Measurements from ENCODE around the gene GET3. TPM values are rescaled to one million over a fixed set of nuclear protein-coding genes. Genes with fewer than 3 reads are reported as not detected.

GET3 gene
- total and polyA plus RNA-seq, 7 experiments from 2014 or later: 22.6 to 60.3 (median 32.0) TPM

- ATAC-seq (no peak), DNase-seq (no peak)
- Histone ChIP-seq H3K36me3 (ENCODE audit: control insufficient read depth in 2 of 3, insufficient read depth in 3 of 3, low read length in 3 of 3) (peaks cover 0 to 66% (median 11%) of the 10 kb centered on the region in 3 experiments), H3K4me1 (ENCODE audit: control insufficient read depth in 2 of 2, insufficient read depth in 2 of 2, low read length in 2 of 2) (peaks cover 5% of the 10 kb centered on the region in 2 donors), H3K4me3 (ENCODE audit: low read length) (no peak overlapping the region), H3K9me3 (ENCODE audit: control insufficient read depth in 2 of 3, low read length in 3 of 3) (no peaks in the 10 kb centered on the region), H3K27me3 (ENCODE audit: control insufficient read depth in 2 of 2, insufficient read depth in 2 of 2, low read length in 2 of 2) (no peaks in the 10 kb centered on the region), H3K27ac (ENCODE audit: low read depth, low read length) (no peak overlapping the region)
- H3K9me3 Mint-ChIP-seq: no peaks in the 10 kb centered on the region
- CTCF ChIA-PET: no interaction called here
- H3K36me3 Mint-ChIP-seq: peaks cover 0 to 24% (median 4%) of the 10 kb centered on the region in 5 donors
- H3K4me1 Mint-ChIP-seq: peaks cover 0 to 11% (median 7%) of the 10 kb centered on the region in 7 donors
- no peaks in the 10 kb centered on the region for H3K27me3 Mint-ChIP-seq
- intact Hi-C loops (cut with micrococcal nuclease): no loop called here
- POLR2A ChIA-PET: interaction anchor here (0.5 kb wide), 1 partner anchor 531 kb away, joined by 3 read pairs; no protein-coding TSS in a partner anchor
- H3K27ac Mint-ChIP-seq: peak overlapping the region in 1 of 9 donors; percentile 56
- H3K4me3 Mint-ChIP-seq: no peak overlapping the region
These were observed 35.6 kb upstream of the GET3 start for GRCh38 chr19:12701596-12702282.

- H3K4me1 Mint-ChIP-seq: peaks cover 0 to 7% (median 3%) of the 10 kb centered on the region in 7 donors
- Histone ChIP-seq H3K27me3 (ENCODE audit: control insufficient read depth in 2 of 2, insufficient read depth in 2 of 2, low read length in 2 of 2) (no peaks in the 10 kb centered on the region), H3K9me3 (ENCODE audit: control insufficient read depth in 2 of 3, low read length in 3 of 3) (no peaks in the 10 kb centered on the region), H3K27ac (ENCODE audit: low read depth, low read length) (no peak overlapping the region), H3K4me1 (ENCODE audit: control insufficient read depth in 2 of 2, insufficient read depth in 2 of 2, low read length in 2 of 2) (no peaks in the 10 kb centered on the region), H3K4me3 (ENCODE audit: low read length) (no peak overlapping the region), H3K36me3 (ENCODE audit: control insufficient read depth in 2 of 3, insufficient read depth in 3 of 3, low read length in 3 of 3) (peaks cover 0 to 73% (median 11%) of the 10 kb centered on the region in 3 experiments)
- CTCF ChIA-PET: interaction anchor here (0.6 kb wide), 1 partner anchor 39 kb away, joined by 5 read pairs; no protein-coding TSS in a partner anchor
- peaks cover 0 to 25% (median 4%) of the 10 kb centered on the region in 5 donors for H3K36me3 Mint-ChIP-seq
- POLR2A ChIA-PET: no interaction called here
- ATAC-seq (no peak), DNase-seq (no peak)
- H3K27me3 Mint-ChIP-seq: no peaks in the 10 kb centered on the region
- intact Hi-C loops (cut with micrococcal nuclease): no loop called here
- peak overlapping the region in 1 of 9 donors; percentile 19 for H3K27ac Mint-ChIP-seq
- H3K9me3 Mint-ChIP-seq: no peaks in the 10 kb centered on the region
- no peak overlapping the region for H3K4me3 Mint-ChIP-seq
These were observed 34.3 kb upstream of the GET3 start for GRCh38 chr19:12703046-12703445.

- Mint-ChIP-seq H3K4me3 (no peak overlapping the region), H3K4me1 (peaks cover 0 to 4% (median 0%) of the 10 kb centered on the region in 7 donors), H3K27me3 (no peaks in the 10 kb centered on the region), H3K27ac (no peak overlapping the region), H3K36me3 (peaks cover 0 to 26% (median 4%) of the 10 kb centered on the region in 5 donors), H3K9me3 (no peaks in the 10 kb centered on the region)
- ChIA-PET CTCF (no interaction called here), POLR2A (interaction anchor here (1.4 kb wide), 1 partner anchor 8 kb away, joined by 3 read pairs; the partner anchor contains the start of gene FBXW9)
- Histone ChIP-seq H3K9me3 (ENCODE audit: control insufficient read depth in 2 of 3, low read length in 3 of 3) (no peaks in the 10 kb centered on the region), H3K4me1 (ENCODE audit: control insufficient read depth in 2 of 2, insufficient read depth in 2 of 2, low read length in 2 of 2) (no peaks in the 10 kb centered on the region), H3K27me3 (ENCODE audit: control insufficient read depth in 2 of 2, insufficient read depth in 2 of 2, low read length in 2 of 2) (no peaks in the 10 kb centered on the region), H3K27ac (ENCODE audit: low read depth, low read length) (no peak overlapping the region), H3K36me3 (ENCODE audit: control insufficient read depth in 2 of 3, insufficient read depth in 3 of 3, low read length in 3 of 3) (peaks cover 0 to 85% (median 12%) of the 10 kb centered on the region in 3 experiments), H3K4me3 (ENCODE audit: low read length) (no peak overlapping the region)
- ATAC-seq (no peak), DNase-seq (no peak)
- intact Hi-C loops (cut with micrococcal nuclease): no loop called here
These were observed 32.1 kb upstream of the GET3 start for GRCh38 chr19:12705169-12705568.

- Mint-ChIP-seq H3K27me3 (no peaks in the 10 kb centered on the region), H3K9me3 (no peaks in the 10 kb centered on the region), H3K36me3 (peaks cover 0 to 31% (median 4%) of the 10 kb centered on the region in 5 donors), H3K4me1 (peaks cover 0 to 4% (median 0%) of the 10 kb centered on the region in 7 donors), H3K27ac (no peak overlapping the region), H3K4me3 (no peak overlapping the region)
- Histone ChIP-seq H3K27ac (ENCODE audit: low read depth, low read length) (no peak overlapping the region), H3K4me1 (ENCODE audit: control insufficient read depth in 2 of 2, insufficient read depth in 2 of 2, low read length in 2 of 2) (no peaks in the 10 kb centered on the region), H3K4me3 (ENCODE audit: low read length) (no peak overlapping the region), H3K36me3 (ENCODE audit: control insufficient read depth in 2 of 3, insufficient read depth in 3 of 3, low read length in 3 of 3) (peaks cover 0 to 87% (median 16%) of the 10 kb centered on the region in 3 experiments), H3K27me3 (ENCODE audit: control insufficient read depth in 2 of 2, insufficient read depth in 2 of 2, low read length in 2 of 2) (no peaks in the 10 kb centered on the region), H3K9me3 (ENCODE audit: control insufficient read depth in 2 of 3, low read length in 3 of 3) (no peaks in the 10 kb centered on the region)
- CTCF ChIA-PET: no interaction called here
- intact Hi-C loops (cut with micrococcal nuclease): no loop called here
- POLR2A ChIA-PET: interaction anchor here (1.4 kb wide), 1 partner anchor 9 kb away, joined by 3 read pairs; the partner anchor contains the start of gene FBXW9
- ATAC-seq (no peak), DNase-seq (no peak)
These were observed 31.5 kb upstream of the GET3 start for GRCh38 chr19:12705654-12706331.

- CTCF ChIA-PET: no interaction called here
- no peak for ATAC-seq
- no peaks in the 10 kb centered on the region for H3K9me3 Mint-ChIP-seq
These were observed 31.0 kb upstream of the GET3 start for GRCh38 chr19:12706332-12706718.

GRCh38 chr19:12708641-12709040 is 28.7 kb upstream of the GET3 start:
- CTCF ChIA-PET: interaction anchor here (0.6 to 1.5 kb wide), 3 partner anchors 51 to 259 kb away, joined by 3 to 5 read pairs (median 4); no protein-coding TSS in a partner anchor
- H3K36me3 Mint-ChIP-seq: peaks cover 0 to 41% (median 4%) of the 10 kb centered on the region in 5 donors
- H3K27me3 ChIP-seq (ENCODE audit: control insufficient read depth in 2 of 2, insufficient read depth in 2 of 2, low read length in 2 of 2): no peaks in the 10 kb centered on the region

More at GRCh38 chr19:12706332-12706718, 31.0 kb upstream of the GET3 start:
- POLR2A ChIA-PET: no interaction called here
- Histone ChIP-seq H3K4me3 (ENCODE audit: low read length) (no peak overlapping the region), H3K36me3 (ENCODE audit: control insufficient read depth in 2 of 3, insufficient read depth in 3 of 3, low read length in 3 of 3) (peaks cover 0 to 86% (median 17%) of the 10 kb centered on the region in 3 experiments), H3K9me3 (ENCODE audit: control insufficient read depth in 2 of 3, low read length in 3 of 3) (no peaks in the 10 kb centered on the region), H3K27me3 (ENCODE audit: control insufficient read depth in 2 of 2, insufficient read depth in 2 of 2, low read length in 2 of 2) (no peaks in the 10 kb centered on the region), H3K4me1 (ENCODE audit: control insufficient read depth in 2 of 2, insufficient read depth in 2 of 2, low read length in 2 of 2) (no peaks in the 10 kb centered on the region), H3K27ac (ENCODE audit: low read depth, low read length) (no peak overlapping the region)
- no peak overlapping the region for H3K27ac Mint-ChIP-seq
- intact Hi-C loops (cut with micrococcal nuclease): no loop called here
- H3K4me3 Mint-ChIP-seq: no peak overlapping the region
- no peak for DNase-seq
- H3K36me3 Mint-ChIP-seq: peaks cover 0 to 36% (median 4%) of the 10 kb centered on the region in 5 donors
- H3K27me3 Mint-ChIP-seq: no peaks in the 10 kb centered on the region
- H3K4me1 Mint-ChIP-seq: peaks cover 0 to 4% (median 0%) of the 10 kb centered on the region in 7 donors

More at GRCh38 chr19:12708641-12709040, 28.7 kb upstream of the GET3 start:
- Mint-ChIP-seq H3K4me3 (no peak overlapping the region), H3K27ac (no peak overlapping the region), H3K4me1 (no peaks in the 10 kb centered on the region), H3K9me3 (no peaks in the 10 kb centered on the region), H3K27me3 (no peaks in the 10 kb centered on the region)
- ATAC-seq: no peak
- Histone ChIP-seq H3K36me3 (ENCODE audit: control insufficient read depth in 2 of 3, insufficient read depth in 3 of 3, low read length in 3 of 3) (peaks cover 0 to 75% (median 14%) of the 10 kb centered on the region in 3 experiments), H3K4me1 (ENCODE audit: control insufficient read depth in 2 of 2, insufficient read depth in 2 of 2, low read length in 2 of 2) (no peaks in the 10 kb centered on the region), H3K4me3 (ENCODE audit: low read length) (no peak overlapping the region), H3K9me3 (ENCODE audit: control insufficient read depth in 2 of 3, low read length in 3 of 3) (no peaks in the 10 kb centered on the region), H3K27ac (ENCODE audit: low read depth, low read length) (no peak overlapping the region)
- intact Hi-C loops (cut with micrococcal nuclease): no loop called here
- POLR2A ChIA-PET: interaction anchor here (0.6 to 0.8 kb wide), 3 partner anchors 12 to 188 kb away, joined by 3 to 7 read pairs (median 4); partner anchors contain the start of gene FBXW9
- no peak for DNase-seq
